A673 (cell line): ENCODE results near the gene COL4A1. TPM values are rescaled to one million over a fixed set of nuclear protein-coding genes. Genes with fewer than 3 reads are reported as not detected.

Source experiments
- BruUV-seq: library from RNA; stranded (reverse); fragments of 400-500 nt; replicated peaks from 2 replicates; lab custom pipeline; 2021; lab: Mats Ljungman, UMichigan
- CTCF ChIA-PET: fragments of 300-600 bp; sonication (Branson Sonifier 250); formaldehyde crosslinking; loops from one replicate; lab custom pipeline; 2022; ENCODE audit warnings: antibody characterized with exemption; lab: Charles Lee
- POLR2A ChIA-PET: fragments of 300-600 bp; sonication (Branson Sonifier 250); formaldehyde crosslinking; loops from one replicate; lab custom pipeline; 2022; ENCODE audit warnings: antibody characterized with exemption; ENCODE audit not compliant: low non-redundant PET; lab: Charles Lee
- DNase-seq: peaks from one replicate; pipeline ENCODE4 v3.0.0-alpha.2; 2015; ENCODE audit warnings: low spot score
- H3K27ac ChIP-seq: fragments of 200-600 bp; sonication (generic); 2 replicates; pipeline ENCODE4 v1.5.1; 2016; ENCODE audit warnings: mixed run types, low read depth, mild to moderate bottlenecking, mixed read lengths, antibody characterized with exemption, low read length; ENCODE audit not compliant: poor library complexity, severe bottlenecking
- H3K27me3 ChIP-seq: fragments of 200-600 bp; sonication (generic); replicated peaks from 2 replicates; pipeline ENCODE4 v1.6.1; 2017; ENCODE audit warnings: mixed run types, low read depth, mild to moderate bottlenecking, mixed read lengths, antibody characterized with exemption, low read length; ENCODE audit not compliant: insufficient read depth, poor library complexity
- H3K36me3 ChIP-seq: fragments of 200-600 bp; sonication (generic); 2 replicates; pipeline ENCODE4 v1.6.1; 2016; ENCODE audit warnings: mixed run types, mild to moderate bottlenecking, mixed read lengths, antibody characterized with exemption, low read length; ENCODE audit not compliant: insufficient read depth, poor library complexity, severe bottlenecking
- H3K4me1 ChIP-seq: fragments of 200-600 bp; sonication (generic); 2 replicates; pipeline ENCODE4 v1.6.1; 2017; ENCODE audit warnings: mixed run types, mild to moderate bottlenecking, mixed read lengths, antibody characterized with exemption, low read length; ENCODE audit not compliant: insufficient read depth, poor library complexity, severe bottlenecking
- H3K4me3 ChIP-seq: fragments of 200-600 bp; sonication (generic); 2 replicates; pipeline ENCODE4 v1.5.1; 2016; ENCODE audit warnings: low read depth, mixed run types, mild to moderate bottlenecking, mixed read lengths, low read length; ENCODE audit not compliant: poor library complexity, severe bottlenecking
- H3K9me3 ChIP-seq: fragments of 200-600 bp; sonication (generic); 2 replicates; pipeline ENCODE4 v1.6.1; 2016; ENCODE audit warnings: mixed run types, low read depth, mild to moderate bottlenecking, mixed read lengths, antibody characterized with exemption, low read length; ENCODE audit not compliant: poor library complexity, severe bottlenecking
- EZH2 ChIP-seq: fragments of 200-600 bp; sonication (generic); IDR thresholded peaks from 2 replicates; pipeline ENCODE4 v1.6.1; 2017; ENCODE audit warnings: borderline replicate concordance, low read depth, mild to moderate bottlenecking, mixed read lengths, antibody characterized with exemption, low read length; ENCODE audit not compliant: poor library complexity, severe bottlenecking
- intact Hi-C: fragments of 100-400 bp; cut with micrococcal nuclease; formaldehyde crosslinking; loops from one replicate; pipeline ENCODE4 v1.10.0; 2022; ENCODE audit not compliant: unreplicated experiment
- total RNA-seq: library from RNA; stranded (reverse); gene quantifications from 2 replicates; pipeline ENCODE4 v1.2.3, GENCODE V29; 2021
- TF ChIP-seq, protein P1 (sequence below): fragments of 300-800, 200-600 bp; sonication (generic); conservative IDR thresholded peaks from 2 replicates; pipeline ENCODE4 v1.5.1; 2017; ENCODE audit warnings: low read depth, mild to moderate bottlenecking, antibody characterized with exemption, low read length, moderate library complexity, mixed read lengths

The COL4A1 gene
- total RNA-seq, 1 experiment from 2014 or later = 83.9 TPM

DNA sequence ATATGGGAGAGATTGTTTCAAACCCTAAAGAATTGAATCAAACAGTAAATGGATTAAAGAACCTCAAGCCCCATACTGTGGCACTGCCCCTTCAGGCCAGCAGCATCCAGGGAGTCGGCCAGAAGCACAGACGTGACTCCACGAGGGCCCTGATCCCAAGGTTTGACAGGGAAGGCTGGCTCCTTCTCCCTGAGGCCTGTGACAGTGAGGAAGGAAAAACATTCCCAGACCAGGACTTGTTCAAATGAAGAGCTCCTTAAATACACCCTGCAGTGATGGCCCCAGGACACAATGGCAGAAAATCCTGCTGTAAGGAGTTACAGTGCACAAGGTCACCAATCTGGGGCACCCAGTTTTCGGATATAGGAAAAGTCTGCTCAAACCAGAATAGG, 91.0 kb downstream of the COL4A1 start:
- POLR2A ChIA-PET = interaction anchor here (0.6 kb wide), 1 partner anchor 437 kb away, joined by 3 read pairs; no protein-coding TSS in a partner anchor

DNA sequence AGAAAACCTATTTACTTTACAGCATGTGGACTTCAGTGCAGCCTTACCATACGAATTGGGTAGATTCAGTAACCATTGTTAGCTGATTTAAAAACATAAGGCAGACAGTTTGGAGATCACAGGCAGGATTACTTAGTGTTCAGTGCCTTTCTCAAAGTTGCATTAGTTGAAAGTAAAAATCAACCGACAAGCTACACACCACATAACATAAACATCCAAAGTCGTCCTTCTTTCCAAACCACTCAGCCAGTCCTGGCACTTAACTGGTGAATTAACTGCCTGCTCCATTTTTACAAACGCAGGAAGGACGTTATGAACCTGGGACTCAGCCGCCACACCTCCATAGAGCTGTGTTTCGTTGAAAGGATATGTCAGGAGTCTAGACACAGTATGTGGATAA, 91.4 kb downstream of the COL4A1 start:
- ChIA-PET POLR2A (interaction anchor here (0.6 kb wide), 1 partner anchor 437 kb away, joined by 3 read pairs; no protein-coding TSS in a partner anchor), CTCF (no interaction called here)
- no peak for DNase-seq
- Histone ChIP-seq H3K27ac (no peak overlapping the region), H3K36me3 (no peaks in the 10 kb centered on the region), H3K27me3 (no peaks in the 10 kb centered on the region), H3K4me1 (peaks cover 28% of the 10 kb centered on the region), H3K9me3 (no peaks in the 10 kb centered on the region), H3K4me3 (no peak overlapping the region)
- no peak for TF ChIP-seq EZH2
- TF ChIP-seq, protein P1, sequence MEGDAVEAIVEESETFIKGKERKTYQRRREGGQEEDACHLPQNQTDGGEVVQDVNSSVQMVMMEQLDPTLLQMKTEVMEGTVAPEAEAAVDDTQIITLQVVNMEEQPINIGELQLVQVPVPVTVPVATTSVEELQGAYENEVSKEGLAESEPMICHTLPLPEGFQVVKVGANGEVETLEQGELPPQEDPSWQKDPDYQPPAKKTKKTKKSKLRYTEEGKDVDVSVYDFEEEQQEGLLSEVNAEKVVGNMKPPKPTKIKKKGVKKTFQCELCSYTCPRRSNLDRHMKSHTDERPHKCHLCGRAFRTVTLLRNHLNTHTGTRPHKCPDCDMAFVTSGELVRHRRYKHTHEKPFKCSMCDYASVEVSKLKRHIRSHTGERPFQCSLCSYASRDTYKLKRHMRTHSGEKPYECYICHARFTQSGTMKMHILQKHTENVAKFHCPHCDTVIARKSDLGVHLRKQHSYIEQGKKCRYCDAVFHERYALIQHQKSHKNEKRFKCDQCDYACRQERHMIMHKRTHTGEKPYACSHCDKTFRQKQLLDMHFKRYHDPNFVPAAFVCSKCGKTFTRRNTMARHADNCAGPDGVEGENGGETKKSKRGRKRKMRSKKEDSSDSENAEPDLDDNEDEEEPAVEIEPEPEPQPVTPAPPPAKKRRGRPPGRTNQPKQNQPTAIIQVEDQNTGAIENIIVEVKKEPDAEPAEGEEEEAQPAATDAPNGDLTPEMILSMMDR = no peak
- intact Hi-C loops = no loop called here
- BruUV-seq = no TSS peak

More for the DNA sequence above, 91.0 kb downstream of the COL4A1 start:
- intact Hi-C loops = no loop called here
- Histone ChIP-seq H3K27ac (no peak overlapping the region), H3K36me3 (no peaks in the 10 kb centered on the region), H3K9me3 (no peaks in the 10 kb centered on the region), H3K4me1 (peaks cover 28% of the 10 kb centered on the region), H3K4me3 (no peak overlapping the region), H3K27me3 (no peaks in the 10 kb centered on the region)
- no peak for DNase-seq
- CTCF ChIA-PET = no interaction called here
- no TSS peak for BruUV-seq
- no peak for TF ChIP-seq EZH2
- TF ChIP-seq, protein P1 = no peak

DNA sequence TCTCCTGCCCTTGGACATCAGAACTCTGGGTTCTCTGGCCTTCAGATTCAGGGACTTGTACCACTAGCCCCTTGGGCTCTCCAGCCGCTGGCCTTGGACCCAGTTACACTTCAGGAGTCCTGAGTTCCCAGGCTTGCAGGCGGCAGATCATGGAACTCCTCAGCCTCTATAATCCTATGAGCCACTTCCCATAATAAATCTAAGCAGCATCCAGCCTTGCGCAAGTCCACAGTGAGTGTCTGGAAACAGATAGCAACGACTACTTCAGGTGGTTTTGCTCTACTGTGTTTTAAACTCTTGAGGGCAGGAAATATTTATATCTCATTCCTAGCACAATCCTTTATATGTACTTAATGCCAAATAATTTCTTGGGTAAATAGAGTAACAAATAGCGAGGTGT, 92.3 kb downstream of the COL4A1 start:
- H3K27ac ChIP-seq = no peak overlapping the region
- peaks cover 28% of the 10 kb centered on the region for H3K4me1 ChIP-seq
- intact Hi-C loops = no loop called here
- peak; percentile 33 for DNase-seq
- no peaks in the 10 kb centered on the region for H3K27me3 ChIP-seq
- POLR2A ChIA-PET = no interaction called here
- CTCF ChIA-PET = no interaction called here
- H3K4me3 ChIP-seq = no peak overlapping the region
- peaks cover 3% of the 10 kb centered on the region for H3K36me3 ChIP-seq
- no TSS peak for BruUV-seq
- TF ChIP-seq EZH2 = no peak
- TF ChIP-seq, protein P1 = no peak
- H3K9me3 ChIP-seq = no peaks in the 10 kb centered on the region
